Spleen (tissue), 7 donors: ENCODE results near the gene TRAPPC12.

ENCODE experiments used
- POLR2A ChIP-seq, 3 donors: fragments of 450-650 bp; IDR thresholded peaks; one replicate each; pipeline ENCODE4 v1.5.1; 2017; ENCODE audit warnings: antibody characterized with exemption in 3 of 3, mild to moderate bottlenecking in 1 of 3
- POLR2AphosphoS5 ChIP-seq, 3 donors: sonication (generic); formaldehyde crosslinking; IDR thresholded peaks; one replicate each; pipeline ENCODE4 v1.5.1; 2017; ENCODE audit warnings: antibody characterized with exemption in 3 of 3
- TF ChIP-seq, protein P1 (sequence below), 11 experiments: fragments of 200-600 bp in 7 of 11; fragments of 450-650 bp in 4 of 11; sonication (generic) in 4 of 11; IDR thresholded peaks in 8 of 11; conservative IDR thresholded peaks in 3 of 11; 1 replicate in 7 of 11; 2 replicates in 4 of 11; pipeline versions ENCODE4 v1.4.0 to v1.8.0; 2016 to 2021; ENCODE audit warnings: antibody characterized with exemption in 11 of 11, inconsistent platforms in 4 of 11, mild to moderate bottlenecking in 1 of 11
- donor health status: DM: no; HTN: no; CAD: no; lungs with moderate emphysema.
- donor health status: DM: no; HTN: no; CAD: no.
- donor health status: DM: no; HTN: no; CAD: no.

DNA sequence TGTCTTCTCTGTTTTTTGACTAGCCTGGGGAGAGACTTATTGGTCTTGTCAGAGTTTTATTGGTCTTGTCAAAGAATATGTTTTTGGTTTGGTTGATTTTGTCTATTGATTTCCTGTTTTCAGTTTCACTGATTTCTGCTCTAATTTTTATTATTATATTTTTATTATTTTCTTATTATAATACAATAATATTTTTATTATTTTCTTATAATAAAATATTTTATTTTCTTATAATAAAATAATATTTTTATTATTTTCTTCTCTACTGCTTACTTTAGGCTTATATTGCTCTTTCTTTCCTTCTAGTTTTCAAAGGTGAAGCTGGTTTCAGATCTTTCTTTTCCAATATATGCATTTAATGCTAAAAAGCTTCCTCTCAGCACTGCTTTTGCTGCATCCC is 62.0 kb downstream of the TRAPPC12 start:
- TF ChIP-seq, protein P1, sequence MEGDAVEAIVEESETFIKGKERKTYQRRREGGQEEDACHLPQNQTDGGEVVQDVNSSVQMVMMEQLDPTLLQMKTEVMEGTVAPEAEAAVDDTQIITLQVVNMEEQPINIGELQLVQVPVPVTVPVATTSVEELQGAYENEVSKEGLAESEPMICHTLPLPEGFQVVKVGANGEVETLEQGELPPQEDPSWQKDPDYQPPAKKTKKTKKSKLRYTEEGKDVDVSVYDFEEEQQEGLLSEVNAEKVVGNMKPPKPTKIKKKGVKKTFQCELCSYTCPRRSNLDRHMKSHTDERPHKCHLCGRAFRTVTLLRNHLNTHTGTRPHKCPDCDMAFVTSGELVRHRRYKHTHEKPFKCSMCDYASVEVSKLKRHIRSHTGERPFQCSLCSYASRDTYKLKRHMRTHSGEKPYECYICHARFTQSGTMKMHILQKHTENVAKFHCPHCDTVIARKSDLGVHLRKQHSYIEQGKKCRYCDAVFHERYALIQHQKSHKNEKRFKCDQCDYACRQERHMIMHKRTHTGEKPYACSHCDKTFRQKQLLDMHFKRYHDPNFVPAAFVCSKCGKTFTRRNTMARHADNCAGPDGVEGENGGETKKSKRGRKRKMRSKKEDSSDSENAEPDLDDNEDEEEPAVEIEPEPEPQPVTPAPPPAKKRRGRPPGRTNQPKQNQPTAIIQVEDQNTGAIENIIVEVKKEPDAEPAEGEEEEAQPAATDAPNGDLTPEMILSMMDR (IDR thresholded peaks at IDR 0.05 in 8 of 11, conservative IDR thresholded peaks at IDR 0.05 in 3 of 11) = no peak
- TF ChIP-seq POLR2AphosphoS5 (IDR thresholded peaks at IDR 0.05) (no peak), POLR2A (IDR thresholded peaks at IDR 0.05) (no peak)
